Naive thymus-derived CD4-positive, alpha-beta T cell (primary cell): ENCODE data around the gene HACD3. TPM values are rescaled to one million over a fixed set of nuclear protein-coding genes. Genes with fewer than 3 reads are reported as not detected.
"Not testable (repeated sequence)": the region's sequence is repeated elsewhere in the genome, so short reads cannot be mapped to it uniquely, and the experiment has no call there.

Experiments used
- ATAC-seq: fragments of 150-1000 bp; cut with Tn5 transposase; 2 replicates; pipeline ENCODE4 v1.10.0; 2021; ENCODE audit warnings: mild to moderate bottlenecking, moderate library complexity
- CTCF ChIA-PET: fragments of 350-600 bp; sonication (Branson Sonifier 250); formaldehyde crosslinking; loops from one replicate; lab custom pipeline; 2021; ENCODE audit warnings: antibody characterized with exemption; lab: Charles Lee
- POLR2A ChIA-PET: fragments of 350-600 bp; sonication (Branson Sonifier 250); formaldehyde crosslinking; loops from one replicate; lab custom pipeline; 2021; ENCODE audit warnings: antibody characterized with exemption, inconsistent platforms; lab: Charles Lee
- DNase-seq, 9 donors: peaks; one replicate each; pipeline versions ENCODE4 v3.0.0 to v3.0.0-alpha.2; 2020 to 2022; ENCODE audit warnings: mixed read lengths in 1 of 9
- H3K27ac ChIP-seq: one replicate; pipeline ENCODE4 v1.7.0; 2013; ENCODE audit warnings: mild to moderate bottlenecking, low read depth, low read length, moderate library complexity
- H3K27me3 ChIP-seq, 2 donors: one replicate each; pipeline ENCODE4 v1.7.0; 2013; ENCODE audit warnings: low read length in 2 of 2, mild to moderate bottlenecking in 2 of 2, moderate library complexity in 2 of 2; ENCODE audit not compliant: control insufficient read depth in 2 of 2, insufficient read depth in 2 of 2
- H3K36me3 ChIP-seq, 3 experiments: 1 replicate in 2 of 3; 2 replicates in 1 of 3; pipeline ENCODE4 v1.7.0; 2013; ENCODE audit warnings: low read length in 3 of 3, mild to moderate bottlenecking in 3 of 3, moderate library complexity in 1 of 3; ENCODE audit not compliant: insufficient read depth in 3 of 3, control insufficient read depth in 2 of 3
- H3K4me1 ChIP-seq, 2 donors: one replicate each; pipeline ENCODE4 v1.7.0; 2013; ENCODE audit warnings: low read length in 2 of 2, mild to moderate bottlenecking in 2 of 2, moderate library complexity in 1 of 2; ENCODE audit not compliant: control insufficient read depth in 2 of 2, insufficient read depth in 2 of 2
- H3K4me3 ChIP-seq: 2 replicates; pipeline ENCODE4 v1.7.0; 2013; ENCODE audit warnings: mild to moderate bottlenecking, low read length
- H3K9me3 ChIP-seq, 3 experiments: 1 replicate in 2 of 3; 2 replicates in 1 of 3; pipeline ENCODE4 v1.7.0; 2013; ENCODE audit warnings: low read length in 3 of 3; ENCODE audit not compliant: control insufficient read depth in 2 of 3
- H3K27ac Mint-ChIP-seq, 9 donors: one replicate each; pipeline ENCODE4 v1.8.0; 2020 to 2022; ENCODE audit warnings: mixed read lengths in 9 of 9, mild to moderate bottlenecking in 8 of 9, moderate library complexity in 5 of 9, inconsistent platforms in 2 of 9
- H3K27me3 Mint-ChIP-seq, 5 donors: one replicate each; pipeline ENCODE4 v1.8.0; 2021 to 2022; ENCODE audit warnings: mixed read lengths in 5 of 5, mild to moderate bottlenecking in 1 of 5
- H3K36me3 Mint-ChIP-seq, 5 donors: one replicate each; pipeline ENCODE4 v1.8.0; 2020 to 2022; ENCODE audit warnings: mixed read lengths in 5 of 5, mild to moderate bottlenecking in 3 of 5, inconsistent platforms in 1 of 5
- H3K4me1 Mint-ChIP-seq, 7 donors: one replicate each; pipeline ENCODE4 v1.8.0; 2020 to 2022; ENCODE audit warnings: mixed read lengths in 7 of 7, mild to moderate bottlenecking in 3 of 7, inconsistent platforms in 1 of 7
- H3K4me3 Mint-ChIP-seq, 10 donors: one replicate each; pipeline ENCODE4 v1.8.0; 2020 to 2022; ENCODE audit warnings: mild to moderate bottlenecking in 10 of 10, mixed read lengths in 10 of 10, moderate library complexity in 6 of 10, inconsistent platforms in 2 of 10
- H3K9me3 Mint-ChIP-seq, 11 donors: one replicate each; pipeline ENCODE4 v1.8.0; 2020 to 2022; ENCODE audit warnings: mixed read lengths in 11 of 11, mild to moderate bottlenecking in 4 of 11, inconsistent platforms in 1 of 11, moderate library complexity in 1 of 11
- intact Hi-C, 2 donors: fragments of 100-400 bp; cut with micrococcal nuclease; formaldehyde crosslinking; loops; one replicate each; pipeline ENCODE4 v1.15.1; 2023
- polyA plus RNA-seq, 2 donors: library from polyadenylated mRNA; unstranded; fragments of 300-500 nt; fragmentation: Illumina TruSeq; gene quantifications; one replicate each; pipeline ENCODE4 v1.2.3, GENCODE V29; 2021
- total RNA-seq, 6 experiments: library from RNA in 5 of 6; stranded (reverse) in 5 of 6; gene quantifications; 1 replicate in 5 of 6; 2 replicates in 1 of 6; pipeline ENCODE4 v1.2.3 and lab custom pipeline; 2021 to 2026

HACD3 gene
- total and polyA plus RNA-seq, 7 experiments from 2014 or later = 18.3 to 34.4 (median 24.9) TPM

GRCh38 chr15:65552851-65553250 is 22.6 kb downstream of the HACD3 start:
- H3K4me3 Mint-ChIP-seq, intact Hi-C loops, CTCF ChIA-PET, H3K9me3 ChIP-seq, H3K27ac Mint-ChIP-seq, H3K27me3 ChIP-seq, H3K27ac ChIP-seq, H3K4me3 ChIP-seq, H3K4me1 ChIP-seq, H3K27me3 Mint-ChIP-seq, POLR2A ChIA-PET, ATAC-seq, DNase-seq, H3K9me3 Mint-ChIP-seq: not testable (repeated sequence)
- peaks cover 0 to 34% (median 5%) of the 10 kb centered on the region in 3 experiments for H3K36me3 ChIP-seq
- peaks cover 12 to 39% (median 26%) of the 10 kb centered on the region in 5 donors for H3K36me3 Mint-ChIP-seq
- H3K4me1 Mint-ChIP-seq = peaks cover 11 to 22% (median 15%) of the 10 kb centered on the region in 7 donors

- Histone ChIP-seq H3K27me3 (no peaks in the 10 kb centered on the region), H3K36me3 (peaks cover 0 to 43% (median 5%) of the 10 kb centered on the region in 3 experiments), H3K4me1 (no peaks in the 10 kb centered on the region), H3K9me3 (no peaks in the 10 kb centered on the region), H3K4me3 (no peak overlapping the region), H3K27ac (no peak overlapping the region)
- no peak for DNase-seq
- Mint-ChIP-seq H3K36me3 (peaks cover 12 to 40% (median 30%) of the 10 kb centered on the region in 5 donors), H3K27ac (no peak overlapping the region), H3K4me1 (peaks cover 10 to 20% (median 14%) of the 10 kb centered on the region in 7 donors), H3K9me3 (no peaks in the 10 kb centered on the region), H3K27me3 (no peaks in the 10 kb centered on the region), H3K4me3 (no peak overlapping the region)
- POLR2A ChIA-PET = no interaction called here
- intact Hi-C loops = no loop called here
- ATAC-seq = no peak
- CTCF ChIA-PET = no interaction called here
Observed at GRCh38 chr15:65553691-65554090, 23.4 kb downstream of the HACD3 start.

- Mint-ChIP-seq H3K4me1 (no peaks in the 10 kb centered on the region), H3K9me3 (no peaks in the 10 kb centered on the region), H3K36me3 (peaks cover 14 to 57% (median 28%) of the 10 kb centered on the region in 5 donors), H3K27me3 (no peaks in the 10 kb centered on the region), H3K4me3 (no peak overlapping the region), H3K27ac (no peak overlapping the region)
- Histone ChIP-seq H3K4me1 (no peaks in the 10 kb centered on the region), H3K9me3 (no peaks in the 10 kb centered on the region), H3K4me3 (no peak overlapping the region), H3K27ac (no peak overlapping the region), H3K36me3 (peaks cover 0 to 60% (median 8%) of the 10 kb centered on the region in 3 experiments), H3K27me3 (no peaks in the 10 kb centered on the region)
- no peak for ATAC-seq
- DNase-seq = no peak
- CTCF ChIA-PET = no interaction called here
- intact Hi-C loops = no loop called here
- POLR2A ChIA-PET = interaction anchor here (0.6 kb wide), 1 partner anchor 10 kb away, joined by 3 read pairs; no protein-coding TSS in a partner anchor
Observed at GRCh38 chr15:65556622-65557021, 26.4 kb downstream of the HACD3 start.

DNA sequence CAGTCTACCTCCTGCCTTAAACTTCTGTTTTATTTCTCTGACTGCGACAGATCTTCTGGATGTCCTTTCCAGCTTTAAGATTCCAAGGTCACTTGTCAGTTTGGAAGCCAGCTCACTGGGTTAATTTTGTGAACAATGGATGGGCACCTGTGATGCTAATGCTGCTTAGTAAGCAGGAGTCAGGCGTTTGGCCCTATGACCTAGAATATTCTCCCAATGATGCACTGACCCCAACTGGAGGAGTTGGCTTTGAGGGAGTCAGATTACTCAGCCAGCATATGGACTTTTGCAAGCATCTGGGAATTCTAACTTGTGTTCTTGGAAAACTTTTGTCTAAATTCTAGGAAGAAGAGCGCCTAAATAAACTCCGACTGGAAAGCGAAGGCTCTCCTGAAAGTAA is 28.1 kb downstream of the HACD3 start:
- DNase-seq = no peak
- H3K4me1 Mint-ChIP-seq = no peaks in the 10 kb centered on the region
- Histone ChIP-seq H3K9me3 (no peaks in the 10 kb centered on the region), H3K4me3 (no peak overlapping the region), H3K36me3 (peaks cover 0 to 74% (median 8%) of the 10 kb centered on the region in 3 experiments), H3K27me3 (no peaks in the 10 kb centered on the region), H3K27ac (no peak overlapping the region), H3K4me1 (no peaks in the 10 kb centered on the region)
- no peaks in the 10 kb centered on the region for H3K27me3 Mint-ChIP-seq
- CTCF ChIA-PET = interaction anchor here (0.5 kb wide), 1 partner anchor 276 kb away, joined by 7 read pairs; no protein-coding TSS in a partner anchor
- POLR2A ChIA-PET = no interaction called here
- no peaks in the 10 kb centered on the region for H3K9me3 Mint-ChIP-seq
- no peak overlapping the region for H3K4me3 Mint-ChIP-seq
- no peak overlapping the region for H3K27ac Mint-ChIP-seq
- ATAC-seq = no peak
- peaks cover 16 to 66% (median 39%) of the 10 kb centered on the region in 5 donors for H3K36me3 Mint-ChIP-seq
- intact Hi-C loops = no loop called here

- H3K9me3 Mint-ChIP-seq = no peaks in the 10 kb centered on the region
- POLR2A ChIA-PET = no interaction called here
Observed at GRCh38 chr15:65558997-65559760, 28.9 kb downstream of the HACD3 start.

DNA sequence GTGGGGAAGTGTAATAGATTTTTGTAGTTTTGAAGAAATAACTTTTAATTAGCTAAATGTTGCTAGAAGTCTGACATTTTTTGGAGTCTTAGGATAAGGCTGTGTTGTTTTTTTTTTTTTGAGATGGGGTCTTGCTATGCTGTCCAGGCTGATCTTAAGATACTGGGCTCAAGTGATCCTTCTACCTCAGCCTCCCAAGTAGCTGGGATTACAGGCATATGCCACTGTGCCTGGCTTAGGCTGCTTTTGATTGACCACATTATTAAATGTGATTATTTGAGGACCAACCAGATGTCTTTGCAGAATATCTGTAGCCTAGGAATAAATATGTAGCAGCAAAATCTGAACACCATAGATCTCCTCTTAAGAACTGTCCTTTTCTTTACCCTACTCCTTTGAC is 29.7 kb downstream of the HACD3 start:
- Histone ChIP-seq H3K36me3 (peaks cover 0 to 78% (median 8%) of the 10 kb centered on the region in 3 experiments), H3K4me1 (no peaks in the 10 kb centered on the region), H3K27ac (no peak overlapping the region), H3K9me3 (no peaks in the 10 kb centered on the region), H3K4me3 (no peak overlapping the region), H3K27me3 (no peaks in the 10 kb centered on the region)
- Mint-ChIP-seq H3K4me3 (no peak overlapping the region), H3K4me1 (no peaks in the 10 kb centered on the region), H3K36me3 (peaks cover 18 to 72% (median 42%) of the 10 kb centered on the region in 5 donors), H3K27ac (no peak overlapping the region), H3K27me3 (no peaks in the 10 kb centered on the region), H3K9me3 (no peaks in the 10 kb centered on the region)
- DNase-seq (no peak), ATAC-seq (no peak)
- CTCF ChIA-PET = no interaction called here
- POLR2A ChIA-PET = no interaction called here
- intact Hi-C loops = no loop called here

More at GRCh38 chr15:65558997-65559760, 28.9 kb downstream of the HACD3 start:
- no peak overlapping the region for H3K27ac ChIP-seq
- H3K9me3 ChIP-seq = no peaks in the 10 kb centered on the region
- H3K27me3 ChIP-seq = no peaks in the 10 kb centered on the region
- ATAC-seq = no peak
- peaks cover 0 to 71% (median 8%) of the 10 kb centered on the region in 3 experiments for H3K36me3 ChIP-seq
- H3K27me3 Mint-ChIP-seq = no peaks in the 10 kb centered on the region
- CTCF ChIA-PET = interaction anchor here (0.5 kb wide), 1 partner anchor 275 kb away, joined by 7 read pairs; no protein-coding TSS in a partner anchor
- peaks cover 15 to 66% (median 36%) of the 10 kb centered on the region in 5 donors for H3K36me3 Mint-ChIP-seq
- H3K27ac Mint-ChIP-seq = peak overlapping the region in 1 of 9 donors; percentile 46
- H3K4me1 Mint-ChIP-seq = no peaks in the 10 kb centered on the region
- no peak for DNase-seq
- H3K4me3 ChIP-seq = no peak overlapping the region
- no peak overlapping the region for H3K4me3 Mint-ChIP-seq
- H3K4me1 ChIP-seq = no peaks in the 10 kb centered on the region
- intact Hi-C loops = no loop called here
